Epithelial cell of proximal tubule (primary cell): ENCODE results near the gene METTL24. TPM values are rescaled to one million over a fixed set of nuclear protein-coding genes. Genes with fewer than 3 reads are reported as not detected.
"Not testable (repeated sequence)": the region's sequence is repeated elsewhere in the genome, so short reads cannot be mapped to it uniquely, and the experiment has no call there.

Source experiments
- DNase-seq: peaks from one replicate; pipeline ENCODE4 v3.0.0-alpha.2; 2011; ENCODE audit warnings: low read depth
- H3K4me3 ChIP-seq: 2 replicates; pipeline ENCODE4 v1.5.1; 2011; ENCODE audit warnings: low read depth, mild to moderate bottlenecking, low read length
- total RNA-seq: library from RNA; depleted of rRNA; stranded (reverse); fragments of >200 nt; gene quantifications from 2 replicates; pipeline ENCODE4 v1.2.3, GENCODE V29; 2015
- TF ChIP-seq, protein P1 (sequence below): conservative IDR thresholded peaks from 2 replicates; pipeline ENCODE4 v1.5.1; 2012; ENCODE audit warnings: low read depth, mild to moderate bottlenecking, low read length

Gene METTL24
- total RNA-seq, 1 donor from 2014 or later, result 0.69 TPM

DNA sequence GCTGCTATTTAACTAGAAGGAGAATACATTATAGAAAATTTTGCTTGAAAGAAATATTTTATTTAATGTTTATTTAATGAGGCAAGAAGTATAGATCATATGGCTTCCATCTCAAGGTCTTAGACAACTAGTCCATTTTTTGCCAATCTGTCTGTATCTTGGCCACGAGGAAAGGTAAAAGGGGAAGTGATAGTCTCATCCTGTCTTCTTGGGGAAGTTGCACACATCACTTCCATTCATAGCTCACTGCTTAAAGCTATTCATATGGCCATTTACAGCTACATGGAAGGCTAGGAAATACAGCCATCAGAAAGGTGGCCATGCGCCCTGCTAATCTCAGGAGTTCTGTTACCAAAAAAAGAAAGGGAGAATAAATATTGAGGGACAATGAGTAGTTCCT, 50.8 kb downstream of the METTL24 start:
- no peak for DNase-seq
- no peak overlapping the region for H3K4me3 ChIP-seq
- TF ChIP-seq, protein P1, sequence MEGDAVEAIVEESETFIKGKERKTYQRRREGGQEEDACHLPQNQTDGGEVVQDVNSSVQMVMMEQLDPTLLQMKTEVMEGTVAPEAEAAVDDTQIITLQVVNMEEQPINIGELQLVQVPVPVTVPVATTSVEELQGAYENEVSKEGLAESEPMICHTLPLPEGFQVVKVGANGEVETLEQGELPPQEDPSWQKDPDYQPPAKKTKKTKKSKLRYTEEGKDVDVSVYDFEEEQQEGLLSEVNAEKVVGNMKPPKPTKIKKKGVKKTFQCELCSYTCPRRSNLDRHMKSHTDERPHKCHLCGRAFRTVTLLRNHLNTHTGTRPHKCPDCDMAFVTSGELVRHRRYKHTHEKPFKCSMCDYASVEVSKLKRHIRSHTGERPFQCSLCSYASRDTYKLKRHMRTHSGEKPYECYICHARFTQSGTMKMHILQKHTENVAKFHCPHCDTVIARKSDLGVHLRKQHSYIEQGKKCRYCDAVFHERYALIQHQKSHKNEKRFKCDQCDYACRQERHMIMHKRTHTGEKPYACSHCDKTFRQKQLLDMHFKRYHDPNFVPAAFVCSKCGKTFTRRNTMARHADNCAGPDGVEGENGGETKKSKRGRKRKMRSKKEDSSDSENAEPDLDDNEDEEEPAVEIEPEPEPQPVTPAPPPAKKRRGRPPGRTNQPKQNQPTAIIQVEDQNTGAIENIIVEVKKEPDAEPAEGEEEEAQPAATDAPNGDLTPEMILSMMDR, result no peak

DNA sequence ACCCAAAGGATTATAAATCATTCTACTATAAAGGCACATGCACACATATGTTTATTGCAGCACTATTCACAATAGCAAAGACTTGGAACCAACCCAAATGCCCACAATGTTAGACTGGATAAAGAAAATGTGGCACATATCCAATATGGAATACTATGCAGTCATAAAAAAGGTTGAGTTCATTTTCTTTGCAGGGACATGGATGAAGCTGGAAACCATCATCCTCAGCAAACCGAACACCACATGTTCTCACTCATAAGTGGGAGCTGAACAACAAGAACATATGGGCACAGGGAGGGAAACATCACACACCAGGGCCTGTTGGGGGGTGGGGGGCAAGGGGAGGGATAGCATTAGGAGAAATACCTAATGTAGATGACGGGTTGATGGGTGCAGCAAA, 52.3 kb downstream of the METTL24 start:
- H3K4me3 ChIP-seq, DNase-seq: not testable (repeated sequence)

DNA sequence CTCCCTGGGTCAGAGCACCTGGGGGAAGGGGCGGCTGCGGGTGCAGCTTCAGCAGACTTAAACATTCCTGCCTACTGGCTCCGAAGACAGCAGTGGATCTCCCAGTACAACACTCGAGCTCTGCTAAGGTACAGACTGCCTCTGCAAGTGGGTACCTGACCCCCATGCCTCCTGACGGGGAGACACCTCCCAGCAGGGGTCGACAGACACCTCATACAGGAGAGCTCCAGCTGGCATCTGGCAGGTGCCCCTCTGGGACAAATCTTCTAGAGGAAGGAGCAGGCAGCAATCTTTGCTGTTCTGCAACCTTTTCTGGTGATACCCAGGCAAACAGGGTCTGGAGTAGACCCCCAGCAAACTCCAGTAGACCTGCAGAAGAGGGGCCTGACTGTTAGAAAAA, 54.5 kb downstream of the METTL24 start:
- not testable (repeated sequence) for DNase-seq, H3K4me3 ChIP-seq

DNA sequence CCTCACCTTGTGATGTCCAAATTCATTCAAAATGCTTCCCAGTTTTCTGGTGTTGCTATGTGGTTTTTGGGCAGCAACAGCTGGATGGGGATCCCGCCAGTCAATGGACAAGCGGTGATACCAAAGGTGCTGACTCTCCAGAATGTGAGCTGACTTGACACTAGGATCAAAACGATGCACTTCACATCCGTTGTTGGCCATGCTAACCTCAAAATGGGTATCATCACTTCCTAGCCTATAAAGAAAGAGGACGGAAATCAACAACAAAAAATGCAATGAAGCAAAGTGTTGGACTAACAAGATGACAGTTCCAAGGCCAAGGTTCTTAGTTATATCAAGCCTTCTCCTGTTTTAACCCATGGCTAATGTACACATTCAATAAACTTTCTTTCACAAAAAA, 59.2 kb downstream of the METTL24 start:
- DNase-seq, result no peak
- no peak overlapping the region for H3K4me3 ChIP-seq
- TF ChIP-seq, protein P1, result no peak

DNA sequence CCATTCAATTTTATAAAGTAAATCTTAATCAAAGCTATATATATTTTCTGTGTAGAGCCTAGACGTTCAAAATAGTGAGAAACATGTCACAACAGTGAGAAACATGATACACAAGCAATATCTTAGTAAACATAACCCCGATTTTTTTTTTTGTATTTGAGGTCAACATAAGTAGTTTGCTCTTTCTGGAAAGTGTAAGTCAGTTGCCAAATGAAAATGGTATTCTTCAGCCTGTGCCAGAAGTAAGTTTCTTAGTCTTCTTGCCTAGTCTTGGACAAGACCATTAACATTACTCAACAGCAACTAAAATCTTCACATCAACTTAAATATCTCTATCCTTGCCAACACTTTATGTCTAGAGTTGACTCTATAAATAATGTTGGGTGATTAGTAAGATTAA, 59.7 kb downstream of the METTL24 start:
- TF ChIP-seq, protein P1, result no peak
- DNase-seq, result no peak

DNA sequence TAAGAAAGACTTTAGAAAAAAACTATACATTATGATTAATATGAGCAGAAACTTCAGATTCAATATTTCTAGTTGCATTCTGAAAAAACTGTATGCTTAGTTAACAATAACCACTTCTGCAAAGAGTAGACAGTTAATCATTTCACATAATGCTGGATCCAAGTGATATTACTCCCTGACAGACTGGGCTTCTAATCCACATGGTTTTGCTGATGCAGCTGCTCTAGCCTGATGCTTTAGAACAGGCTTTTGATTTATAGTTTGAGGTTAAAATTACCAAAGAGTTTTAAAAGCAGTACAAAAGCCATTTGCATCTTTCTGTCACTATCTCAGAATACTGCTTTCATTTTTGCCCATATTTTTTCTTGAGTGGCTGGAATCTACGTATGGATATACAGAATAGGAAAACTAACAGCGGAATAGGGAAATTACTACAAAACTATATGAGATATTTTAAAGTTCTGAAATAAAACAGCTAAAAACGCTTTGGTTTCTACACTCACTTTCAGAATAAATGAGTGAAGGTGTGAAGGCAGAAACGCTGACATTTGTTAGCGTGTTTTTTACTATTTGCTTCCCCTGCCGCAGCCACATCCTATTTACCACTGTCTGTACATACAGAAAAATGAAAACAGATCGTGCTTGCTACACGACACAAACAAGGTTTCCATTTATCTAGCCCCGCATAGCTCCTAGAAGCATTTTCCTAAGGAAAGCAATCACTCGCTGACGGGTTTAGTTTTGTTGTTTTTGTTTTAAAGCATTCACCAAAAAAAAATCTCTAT, 61.7 kb downstream of the METTL24 start:
- TF ChIP-seq, protein P1, result no peak
- H3K4me3 ChIP-seq, result no peak overlapping the region

More for the DNA sequence above, 59.7 kb downstream of the METTL24 start:
- H3K4me3 ChIP-seq, result no peak overlapping the region

DNA sequence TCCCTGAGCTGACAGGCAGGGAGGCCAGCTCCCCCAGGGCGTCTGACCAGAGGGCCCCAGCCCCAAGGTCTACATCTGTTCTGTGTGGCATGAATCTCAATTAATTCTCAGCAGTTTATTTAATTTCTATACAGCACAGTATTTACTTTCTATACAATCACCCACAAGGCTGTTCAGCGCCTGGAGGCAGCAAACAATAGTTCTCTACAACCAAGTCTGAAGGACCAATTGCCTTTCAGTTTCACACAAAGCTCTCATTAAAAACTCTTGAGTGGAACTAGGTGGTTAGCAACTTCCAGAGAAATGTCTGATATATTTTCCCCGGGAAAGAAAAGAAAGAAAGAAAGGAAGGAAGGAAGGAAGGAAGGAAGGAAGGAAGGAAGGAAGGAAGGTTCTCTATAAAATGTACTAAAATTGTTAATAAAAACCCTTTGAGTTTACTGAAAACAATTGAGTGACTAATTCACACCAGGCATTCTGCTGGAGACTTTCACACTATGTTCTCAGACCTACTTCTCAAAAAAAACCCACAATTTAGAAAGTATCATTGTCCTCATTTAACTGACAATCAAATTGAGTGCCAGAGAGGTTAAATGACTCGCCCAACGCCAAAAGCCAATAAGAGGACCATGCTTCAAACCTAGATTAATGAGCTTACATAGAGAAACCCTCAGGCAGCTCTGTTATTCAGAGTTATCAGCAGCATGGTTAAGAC, 62.5 kb downstream of the METTL24 start:
- TF ChIP-seq, protein P1, result no peak
- no peak for DNase-seq
- H3K4me3 ChIP-seq, result no peak overlapping the region

More for the DNA sequence above, 61.7 kb downstream of the METTL24 start:
- no peak for DNase-seq
